CD14-positive monocyte (primary cell): ENCODE results near the gene BLOC1S6. TPM values are rescaled to one million over a fixed set of nuclear protein-coding genes. Genes with fewer than 3 reads are reported as not detected.
A peak's percentile ranks its signal among the peaks of the same experiment; 100 is the strongest.

Experiments used
- DNase-seq, 3 donors: peaks; one replicate each; pipeline ENCODE4 v3.0.0-alpha.2; 2011 to 2022
- H2AFZ ChIP-seq: 2 replicates; pipeline ENCODE4 v1.6.0; 2012; ENCODE audit warnings: mild to moderate bottlenecking, low read depth, low read length, inconsistent platforms; ENCODE audit not compliant: insufficient read depth, poor library complexity, severe bottlenecking
- H3K27ac ChIP-seq, 2 donors: 1 replicate in 1 of 2; 2 replicates in 1 of 2; pipeline ENCODE4 v1.5.1; 2012 to 2013; ENCODE audit warnings: low read length in 2 of 2, control low read depth in 1 of 2, inconsistent platforms in 1 of 2, low read depth in 1 of 2, mild to moderate bottlenecking in 1 of 2
- H3K27me3 ChIP-seq, 2 donors: one replicate each; pipeline versions ENCODE4 v1.6.0 to v1.6.1; 2011 to 2013; ENCODE audit warnings: low read length in 2 of 2; ENCODE audit not compliant: control insufficient read depth in 2 of 2, insufficient read depth in 2 of 2
- H3K36me3 ChIP-seq, 2 donors: replicated peaks in 1 of 2; 1 replicate in 1 of 2; 2 replicates in 1 of 2; pipeline versions ENCODE4 v1.5.1 to v1.6.1; 2012 to 2013; ENCODE audit warnings: low read length in 2 of 2, control low read depth in 1 of 2, inconsistent platforms in 1 of 2, mild to moderate bottlenecking in 1 of 2; ENCODE audit not compliant: insufficient read depth in 2 of 2, control insufficient read depth in 1 of 2
- H3K4me1 ChIP-seq, 2 donors: 1 replicate in 1 of 2; 2 replicates in 1 of 2; pipeline versions ENCODE4 v1.5.1 to v1.6.1; 2012 to 2013; ENCODE audit warnings: low read length in 2 of 2, control low read depth in 1 of 2, inconsistent platforms in 1 of 2, mild to moderate bottlenecking in 1 of 2, moderate library complexity in 1 of 2; ENCODE audit not compliant: insufficient read depth in 2 of 2, control insufficient read depth in 1 of 2
- H3K4me2 ChIP-seq: replicated peaks from 2 replicates; pipeline ENCODE3; 2012; ENCODE audit warnings: low read length, moderate library complexity, mild to moderate bottlenecking; ENCODE audit not compliant: poor library complexity, severe bottlenecking; ENCODE audit errors: extremely low read depth
- H3K4me3 ChIP-seq, 3 experiments: fragments of 200-600 bp in 1 of 3; sonication (generic) in 1 of 3; replicated peaks in 1 of 3; 1 replicate in 2 of 3; 2 replicates in 1 of 3; pipeline ENCODE4 v1.5.1; 2011 to 2013; ENCODE audit warnings: low read length in 3 of 3, mild to moderate bottlenecking in 3 of 3, control low read depth in 2 of 3, low read depth in 2 of 3, inconsistent platforms in 1 of 3, moderate library complexity in 1 of 3
- H3K79me2 ChIP-seq: 2 replicates; pipeline ENCODE4 v1.6.0; 2012; ENCODE audit warnings: mild to moderate bottlenecking, control low read depth, inconsistent platforms, low read length, moderate library complexity; ENCODE audit not compliant: insufficient read depth
- H3K9ac ChIP-seq: 2 replicates; pipeline ENCODE4 v1.6.0; 2017; ENCODE audit warnings: low read length, mild to moderate bottlenecking; ENCODE audit not compliant: insufficient read depth, poor library complexity, severe bottlenecking
- H3K9me3 ChIP-seq, 2 donors: replicated peaks in 1 of 2; 1 replicate in 1 of 2; 2 replicates in 1 of 2; pipeline versions ENCODE4 v1.5.1 to v1.6.1; 2012 to 2013; ENCODE audit warnings: low read length in 2 of 2, control low read depth in 1 of 2; ENCODE audit not compliant: control insufficient read depth in 1 of 2, insufficient read depth in 1 of 2
- H4K20me1 ChIP-seq: 2 replicates; pipeline ENCODE4 v1.6.0; 2012; ENCODE audit warnings: mild to moderate bottlenecking, low read length, control low read depth, moderate library complexity; ENCODE audit not compliant: insufficient read depth
- H3K27ac Mint-ChIP-seq, 7 donors: one replicate each; pipeline ENCODE4 v1.8.0; 2020; ENCODE audit warnings: mild to moderate bottlenecking in 7 of 7, mixed read lengths in 7 of 7, moderate library complexity in 6 of 7, inconsistent platforms in 2 of 7
- H3K27me3 Mint-ChIP-seq, 3 donors: one replicate each; pipeline ENCODE4 v1.8.0; 2021 to 2022; ENCODE audit warnings: low read depth in 3 of 3, mild to moderate bottlenecking in 3 of 3, mixed read lengths in 3 of 3, moderate library complexity in 3 of 3, inconsistent platforms in 1 of 3
- H3K36me3 Mint-ChIP-seq, 2 donors: one replicate each; pipeline ENCODE4 v1.8.0; 2020; ENCODE audit warnings: mixed read lengths in 2 of 2, inconsistent platforms in 1 of 2, mild to moderate bottlenecking in 1 of 2
- H3K4me1 Mint-ChIP-seq: one replicate; pipeline ENCODE4 v1.8.0; 2020; ENCODE audit warnings: mild to moderate bottlenecking, mixed read lengths
- H3K4me3 Mint-ChIP-seq, 2 donors: one replicate each; pipeline ENCODE4 v1.8.0; 2020; ENCODE audit warnings: mild to moderate bottlenecking in 2 of 2, mixed read lengths in 2 of 2, moderate library complexity in 1 of 2
- H3K9me3 Mint-ChIP-seq, 7 donors: one replicate each; pipeline ENCODE4 v1.8.0; 2020 to 2022; ENCODE audit warnings: mixed read lengths in 7 of 7, mild to moderate bottlenecking in 6 of 7, moderate library complexity in 6 of 7, inconsistent platforms in 2 of 7
- WGBS: methylation state at CpG from one replicate; pipeline ENCODE4 v1.1.5; 2013; ENCODE audit warnings: missing lambda C conversion rate; ENCODE audit not compliant: insufficient coverage; 5-methylcytosine and 5-hydroxymethylcytosine counted together
- intact Hi-C, 2 donors: fragments of 100-400 bp; cut with micrococcal nuclease; formaldehyde crosslinking; loops; one replicate each; pipeline versions ENCODE4 v1.15.0 to v1.15.1; 2023
- polyA plus RNA-seq, 3 donors: library from polyadenylated mRNA; depleted of rRNA in 1 of 3; unstranded in 2 of 3; stranded (reverse) in 1 of 3; fragments of 300-500 nt in 2 of 3; fragments of >200 nt in 1 of 3; fragmentation: Illumina TruSeq in 2 of 3; gene quantifications; 1 replicate in 2 of 3; 2 replicates in 1 of 3; pipeline ENCODE4 v1.2.3, GENCODE V29; 2012 to 2021
- TF ChIP-seq, protein P1 (sequence below): fragments of 200-600 bp; IDR thresholded peaks from one replicate; pipeline ENCODE4 v1.8.0; 2022; ENCODE audit warnings: antibody characterized with exemption, mild to moderate bottlenecking

Gene BLOC1S6
- polyA plus RNA-seq, 3 donors = 16.8 to 54.9 (median 47.9) TPM

DNA sequence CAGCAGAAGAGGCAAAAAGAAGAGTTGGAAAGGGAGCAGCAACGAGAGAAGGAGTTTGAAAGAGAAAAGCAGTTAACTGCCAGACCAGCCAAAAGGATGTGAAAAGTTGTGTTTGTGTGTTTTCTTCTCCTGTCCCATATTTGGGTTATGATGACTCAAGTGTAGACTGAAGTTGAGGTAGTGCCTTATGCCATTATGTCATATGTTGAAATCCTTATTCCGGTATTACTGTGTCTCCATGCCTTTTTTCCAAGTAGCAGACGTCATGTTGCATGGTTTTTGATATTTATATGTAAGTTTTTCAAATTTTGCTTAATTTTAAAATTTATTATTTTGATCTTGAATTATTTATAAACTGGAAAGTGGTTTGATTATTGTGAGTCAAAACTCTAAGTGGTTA is 19.2 kb downstream of the BLOC1S6 start:
- Mint-ChIP-seq H3K9me3 (no peaks in the 10 kb centered on the region), H3K27ac (peak overlapping the region in 6 of 7 donors; percentile 17 to 87 (median 68)), H3K27me3 (no peaks in the 10 kb centered on the region), H3K4me3 (no peak overlapping the region), H3K4me1 (peaks cover 36% of the 10 kb centered on the region), H3K36me3 (peaks cover 22 to 27% of the 10 kb centered on the region in 2 donors)
- no peak overlapping the region for H3K4me2 ChIP-seq
- peaks cover 19% of the 10 kb centered on the region for H4K20me1 ChIP-seq
- no CpG with 5 or more reads among the region's 3 CpGs for whole genome bisulfite sequencing
- H3K4me3 ChIP-seq = no peak overlapping the region
- H3K27ac ChIP-seq = peak overlapping the region in 1 of 2 donors; percentile 56
- no peaks in the 10 kb centered on the region for H3K27me3 ChIP-seq
- no peak overlapping the region for H3K9ac ChIP-seq
- no peaks in the 10 kb centered on the region for H3K9me3 ChIP-seq
- TF ChIP-seq, protein P1, sequence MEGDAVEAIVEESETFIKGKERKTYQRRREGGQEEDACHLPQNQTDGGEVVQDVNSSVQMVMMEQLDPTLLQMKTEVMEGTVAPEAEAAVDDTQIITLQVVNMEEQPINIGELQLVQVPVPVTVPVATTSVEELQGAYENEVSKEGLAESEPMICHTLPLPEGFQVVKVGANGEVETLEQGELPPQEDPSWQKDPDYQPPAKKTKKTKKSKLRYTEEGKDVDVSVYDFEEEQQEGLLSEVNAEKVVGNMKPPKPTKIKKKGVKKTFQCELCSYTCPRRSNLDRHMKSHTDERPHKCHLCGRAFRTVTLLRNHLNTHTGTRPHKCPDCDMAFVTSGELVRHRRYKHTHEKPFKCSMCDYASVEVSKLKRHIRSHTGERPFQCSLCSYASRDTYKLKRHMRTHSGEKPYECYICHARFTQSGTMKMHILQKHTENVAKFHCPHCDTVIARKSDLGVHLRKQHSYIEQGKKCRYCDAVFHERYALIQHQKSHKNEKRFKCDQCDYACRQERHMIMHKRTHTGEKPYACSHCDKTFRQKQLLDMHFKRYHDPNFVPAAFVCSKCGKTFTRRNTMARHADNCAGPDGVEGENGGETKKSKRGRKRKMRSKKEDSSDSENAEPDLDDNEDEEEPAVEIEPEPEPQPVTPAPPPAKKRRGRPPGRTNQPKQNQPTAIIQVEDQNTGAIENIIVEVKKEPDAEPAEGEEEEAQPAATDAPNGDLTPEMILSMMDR = no peak
- H3K79me2 ChIP-seq = peaks cover 33% of the 10 kb centered on the region
- H3K36me3 ChIP-seq = peaks cover 6 to 22% of the 10 kb centered on the region in 2 donors
- intact Hi-C loops = loop anchor here in 1 of 2 donors (5.0 kb wide), 1 partner anchor 36 kb away; no protein-coding TSS in a partner anchor
- H3K4me1 ChIP-seq = peaks cover 37 to 46% of the 10 kb centered on the region in 2 donors
- peak in 2 of 3 donors; percentile 53 to 71 for DNase-seq
- no peak overlapping the region for H2AFZ ChIP-seq

DNA sequence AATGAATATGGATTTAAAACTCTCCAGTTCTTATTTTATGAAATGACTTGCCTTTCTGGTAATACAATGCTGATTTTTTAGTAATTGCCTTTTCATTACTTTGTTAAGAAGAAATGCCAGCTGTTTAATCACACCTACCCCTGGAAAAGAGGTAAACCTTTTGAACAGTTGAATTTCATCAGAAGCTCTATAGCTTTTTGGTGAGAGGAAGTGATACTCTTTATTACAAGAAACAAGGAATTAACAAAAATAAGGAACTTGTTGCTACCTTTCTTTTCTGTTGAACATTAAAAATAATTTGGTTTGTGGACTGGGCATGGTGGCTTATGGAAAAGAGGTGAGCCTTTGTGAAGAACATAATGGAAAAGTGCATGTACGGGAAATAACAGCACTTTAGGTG is 19.7 kb downstream of the BLOC1S6 start:
- Histone ChIP-seq H3K4me3 (no peak overlapping the region), H3K36me3 (peaks cover 6 to 22% of the 10 kb centered on the region in 2 donors), H3K27me3 (no peaks in the 10 kb centered on the region), H3K9ac (no peak overlapping the region), H3K9me3 (no peaks in the 10 kb centered on the region), H3K79me2 (peaks cover 29% of the 10 kb centered on the region), H2AFZ (no peak overlapping the region), H3K27ac (peak overlapping the region in 1 of 2 donors; percentile 56), H3K4me2 (no peak overlapping the region), H3K4me1 (peaks cover 37 to 46% of the 10 kb centered on the region in 2 donors), H4K20me1 (peaks cover 19% of the 10 kb centered on the region)
- peaks cover 35% of the 10 kb centered on the region for H3K4me1 Mint-ChIP-seq
- no peaks in the 10 kb centered on the region for H3K27me3 Mint-ChIP-seq
- H3K27ac Mint-ChIP-seq = peak overlapping the region; percentile 69 to 87 (median 82)
- peaks cover 22 to 27% of the 10 kb centered on the region in 2 donors for H3K36me3 Mint-ChIP-seq
- intact Hi-C loops = loop anchor here in 1 of 2 donors (5.0 kb wide), 1 partner anchor 35 kb away; no protein-coding TSS in a partner anchor
- no peaks in the 10 kb centered on the region for H3K9me3 Mint-ChIP-seq
- DNase-seq = peak in 2 of 3 donors; percentile 35 to 56
- TF ChIP-seq, protein P1 = no peak
- WGBS = no CpG with 5 or more reads among the region's 1 CpG
- peak overlapping the region in 1 of 2 donors; percentile 27 for H3K4me3 Mint-ChIP-seq
